Activated naive CD8-positive, alpha-beta T cell treated with anti-CD3 and anti-CD28 coated beads, Interleukin-2, amount 50 U/mL, for 24 hours (primary cell): ENCODE measurements around the gene TTC33.
"Not testable (repeated sequence)": the region's sequence is repeated elsewhere in the genome, so short reads cannot be mapped to it uniquely, and the experiment has no call there.

Experiments
- ATAC-seq: fragments of 150-1000 bp; cut with Tn5 transposase; one replicate; pipeline ENCODE4 v1.10.0; 2021
- DNase-seq: peaks from one replicate; pipeline ENCODE4 v3.0.0; 2021
- H3K27ac Mint-ChIP-seq: one replicate; pipeline ENCODE4 v1.8.0; 2021; ENCODE audit warnings: mild to moderate bottlenecking, mixed read lengths
- H3K27me3 Mint-ChIP-seq: one replicate; pipeline ENCODE4 v1.8.0; 2021; ENCODE audit warnings: mixed read lengths
- H3K36me3 Mint-ChIP-seq: one replicate; pipeline ENCODE4 v1.8.0; 2021; ENCODE audit warnings: low read depth, mixed read lengths
- H3K4me1 Mint-ChIP-seq: one replicate; pipeline ENCODE4 v1.8.0; 2021; ENCODE audit warnings: mixed read lengths
- H3K4me3 Mint-ChIP-seq: one replicate; pipeline ENCODE4 v1.8.0; 2021; ENCODE audit warnings: mild to moderate bottlenecking, moderate library complexity, mixed read lengths
- H3K9me3 Mint-ChIP-seq: one replicate; pipeline ENCODE4 v1.8.0; 2021; ENCODE audit warnings: mixed read lengths

Gene TTC33

DNA sequence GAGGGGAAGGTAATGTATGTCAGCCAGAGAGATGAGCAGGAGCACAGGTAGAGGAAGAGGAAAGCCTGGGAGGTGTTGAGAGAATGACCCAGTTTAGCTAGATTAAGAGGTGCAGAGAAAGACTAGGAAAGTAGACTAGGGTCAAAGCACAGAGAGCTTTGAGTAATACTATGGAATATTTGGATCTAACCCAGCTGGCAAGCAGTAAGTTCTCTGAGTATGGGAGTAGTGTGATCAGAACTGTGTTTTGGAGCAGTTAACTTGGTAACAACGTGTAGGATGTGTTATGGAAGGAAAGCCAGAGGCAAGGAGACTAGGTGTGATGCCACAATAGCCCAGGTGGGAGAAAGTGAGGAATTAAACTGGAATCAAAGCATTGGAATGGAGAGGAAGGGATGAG, 160.9 kb downstream of the TTC33 start:
- Mint-ChIP-seq H3K27ac (peak overlapping the region; percentile 15), H3K4me3 (no peak overlapping the region), H3K4me1 (peaks cover 24% of the 10 kb centered on the region), H3K9me3 (peaks cover 4% of the 10 kb centered on the region), H3K27me3 (peaks cover 5% of the 10 kb centered on the region), H3K36me3 (no peaks in the 10 kb centered on the region)
- DNase-seq (no peak), ATAC-seq (no peak)

DNA sequence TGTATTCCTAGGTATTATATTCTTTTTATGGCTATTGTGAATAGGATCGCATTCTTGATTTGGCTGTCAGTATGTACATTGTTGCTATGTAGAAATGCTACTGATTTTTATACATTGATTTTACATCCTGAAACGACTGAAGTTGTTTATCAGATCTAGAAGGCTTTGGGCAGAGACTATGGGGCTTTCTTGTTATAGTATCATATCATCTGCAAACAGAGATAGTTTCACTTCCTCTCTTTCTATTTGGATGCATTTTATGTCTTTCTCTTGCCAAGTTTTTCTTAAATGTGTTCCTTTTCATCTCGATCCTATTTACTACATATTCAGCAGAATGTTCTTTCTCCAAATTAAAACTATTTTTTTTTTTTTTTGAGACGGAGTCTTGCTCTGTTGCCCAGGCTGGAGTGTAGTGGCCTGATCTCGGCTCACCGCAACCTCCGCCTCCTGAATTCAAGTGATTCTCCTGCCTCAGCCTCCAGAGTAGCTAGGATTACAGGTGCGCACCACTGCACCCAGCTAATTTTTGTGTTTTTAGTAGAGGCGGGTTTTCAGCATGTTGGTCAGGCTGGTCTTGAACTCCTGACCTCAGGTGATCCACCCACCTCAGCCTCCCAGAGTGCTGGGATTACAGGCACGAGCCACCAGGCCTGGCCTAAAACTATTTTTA, 163.9 kb downstream of the TTC33 start:
- ATAC-seq, H3K4me3 Mint-ChIP-seq, H3K27ac Mint-ChIP-seq, H3K36me3 Mint-ChIP-seq, DNase-seq, H3K9me3 Mint-ChIP-seq, H3K27me3 Mint-ChIP-seq: not testable (repeated sequence)
- peaks cover 18% of the 10 kb centered on the region for H3K4me1 Mint-ChIP-seq

- Mint-ChIP-seq H3K27ac (no peak overlapping the region), H3K4me1 (peaks cover 30% of the 10 kb centered on the region), H3K36me3 (no peaks in the 10 kb centered on the region), H3K27me3 (no peaks in the 10 kb centered on the region), H3K4me3 (no peak overlapping the region), H3K9me3 (peaks cover 4% of the 10 kb centered on the region)
- no peak for ATAC-seq
- DNase-seq: no peak
These were observed 168.4 kb downstream of the TTC33 start for GRCh38 chr5:40587376-40587775.

- Mint-ChIP-seq H3K36me3 (no peaks in the 10 kb centered on the region), H3K27me3 (no peaks in the 10 kb centered on the region)
- ATAC-seq: no peak
These were observed 170.1 kb downstream of the TTC33 start for GRCh38 chr5:40585537-40586267.

DNA sequence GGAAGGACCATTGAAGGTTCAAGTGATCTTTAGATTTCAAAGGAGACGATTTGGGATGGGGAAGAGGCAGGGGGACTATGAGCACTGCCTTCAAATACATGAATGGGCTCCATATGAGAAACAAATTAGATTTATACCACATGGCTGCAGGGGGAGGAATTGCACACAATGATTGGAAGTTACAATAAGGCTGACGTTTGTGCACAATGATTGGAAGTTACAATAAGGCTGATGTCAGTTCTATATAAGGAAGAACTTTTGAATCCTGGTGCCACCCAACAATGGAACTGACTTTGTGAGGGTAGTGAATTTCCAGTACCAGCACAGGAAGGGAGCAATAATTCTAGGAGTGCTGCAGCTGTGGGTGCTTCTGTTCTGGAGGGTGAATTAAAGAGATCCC, 171.7 kb downstream of the TTC33 start:
- no peak overlapping the region for H3K4me3 Mint-ChIP-seq
- no peaks in the 10 kb centered on the region for H3K36me3 Mint-ChIP-seq
- no peak for DNase-seq
- H3K27me3 Mint-ChIP-seq: no peaks in the 10 kb centered on the region
- H3K27ac Mint-ChIP-seq: no peak overlapping the region
- no peak for ATAC-seq
- no peaks in the 10 kb centered on the region for H3K9me3 Mint-ChIP-seq
- H3K4me1 Mint-ChIP-seq: peaks cover 30% of the 10 kb centered on the region

More at GRCh38 chr5:40585537-40586267, 170.1 kb downstream of the TTC33 start:
- DNase-seq: no peak
- H3K9me3 Mint-ChIP-seq: no peaks in the 10 kb centered on the region
- no peak overlapping the region for H3K27ac Mint-ChIP-seq
- H3K4me3 Mint-ChIP-seq: no peak overlapping the region
- H3K4me1 Mint-ChIP-seq: peaks cover 19% of the 10 kb centered on the region

DNA sequence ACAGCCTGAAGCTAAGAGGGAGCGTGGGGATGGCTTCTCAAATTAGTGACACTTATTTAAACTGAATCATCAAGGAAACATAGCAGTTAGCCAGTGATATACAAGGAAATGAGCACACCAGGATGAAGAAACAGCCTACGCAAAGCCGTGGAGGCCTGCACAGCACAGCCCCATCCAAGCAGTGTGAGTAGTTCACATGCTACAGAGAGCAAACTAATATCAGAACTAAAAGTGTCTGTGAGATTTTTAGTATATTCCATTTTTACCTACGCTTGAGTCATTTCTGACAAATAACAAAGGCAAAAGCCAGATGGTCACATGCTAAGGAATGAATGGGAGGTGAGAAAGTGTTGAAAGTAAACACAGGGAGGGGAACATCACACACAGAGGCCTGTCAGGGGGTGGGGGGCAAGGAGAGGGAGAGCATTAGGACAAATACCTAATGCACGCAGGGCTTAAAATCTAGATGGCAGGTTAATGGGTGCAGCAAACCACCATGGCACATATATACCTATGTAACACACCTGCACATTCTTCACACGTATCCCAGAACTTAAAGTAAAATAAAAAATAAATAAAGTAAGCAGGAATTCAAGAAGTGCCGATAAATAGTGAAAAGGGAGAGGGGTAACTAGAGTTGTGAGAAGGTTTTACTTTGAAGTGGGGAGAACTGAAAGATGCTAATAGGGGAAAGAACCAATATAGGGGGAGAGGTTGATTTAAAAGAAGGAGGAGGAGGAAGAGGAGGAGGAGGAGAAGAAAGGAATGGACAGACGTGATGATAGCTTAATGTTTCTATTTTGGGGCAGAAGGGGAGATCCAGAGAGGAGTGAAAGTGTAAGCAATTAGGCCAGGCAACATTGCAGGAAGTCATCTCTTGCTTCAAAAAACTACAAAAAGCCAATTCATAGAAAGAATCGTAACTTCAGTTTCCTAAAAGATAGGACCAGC, 177.0 kb downstream of the TTC33 start:
- DNase-seq (peak; percentile 54), ATAC-seq (peak; percentile 99)
- Mint-ChIP-seq H3K36me3 (no peaks in the 10 kb centered on the region), H3K4me1 (peaks cover 40% of the 10 kb centered on the region), H3K27ac (peak overlapping the region; percentile 89), H3K4me3 (peak overlapping the region; percentile 74), H3K27me3 (no peaks in the 10 kb centered on the region), H3K9me3 (no peaks in the 10 kb centered on the region)

DNA sequence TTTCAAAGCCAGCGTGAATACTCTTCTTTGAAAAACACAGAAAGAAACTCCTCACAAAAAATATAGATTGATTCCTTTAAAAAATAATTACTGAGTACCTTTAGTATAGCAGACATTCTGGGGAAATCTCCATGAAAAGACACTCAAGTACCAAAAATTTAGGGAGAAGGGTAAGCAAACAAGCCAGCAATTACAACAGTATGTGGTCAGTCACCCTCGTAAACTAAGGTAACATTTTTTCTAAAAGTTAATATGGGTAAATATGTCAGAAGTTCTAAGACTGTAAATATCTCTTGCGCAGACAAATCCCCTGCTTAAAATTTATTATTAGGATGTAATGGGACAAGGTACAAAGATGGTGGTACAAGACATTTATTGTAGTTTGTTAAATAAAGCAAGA, 178.0 kb downstream of the TTC33 start:
- DNase-seq (no peak), ATAC-seq (no peak)
- no peaks in the 10 kb centered on the region for H3K9me3 Mint-ChIP-seq
- H3K4me1 Mint-ChIP-seq: peaks cover 40% of the 10 kb centered on the region
- peak overlapping the region; percentile 89 for H3K27ac Mint-ChIP-seq
- no peaks in the 10 kb centered on the region for H3K27me3 Mint-ChIP-seq
- H3K4me3 Mint-ChIP-seq: peak overlapping the region; percentile 74
- no peaks in the 10 kb centered on the region for H3K36me3 Mint-ChIP-seq

- H3K4me1 Mint-ChIP-seq: peaks cover 42% of the 10 kb centered on the region
- DNase-seq (no peak), ATAC-seq (no peak)
- no peak overlapping the region for H3K4me3 Mint-ChIP-seq
- H3K36me3 Mint-ChIP-seq: no peaks in the 10 kb centered on the region
- no peaks in the 10 kb centered on the region for H3K27me3 Mint-ChIP-seq
- H3K27ac Mint-ChIP-seq: no peak overlapping the region
- H3K9me3 Mint-ChIP-seq: no peaks in the 10 kb centered on the region
These were observed 179.8 kb downstream of the TTC33 start for GRCh38 chr5:40575921-40576320.

DNA sequence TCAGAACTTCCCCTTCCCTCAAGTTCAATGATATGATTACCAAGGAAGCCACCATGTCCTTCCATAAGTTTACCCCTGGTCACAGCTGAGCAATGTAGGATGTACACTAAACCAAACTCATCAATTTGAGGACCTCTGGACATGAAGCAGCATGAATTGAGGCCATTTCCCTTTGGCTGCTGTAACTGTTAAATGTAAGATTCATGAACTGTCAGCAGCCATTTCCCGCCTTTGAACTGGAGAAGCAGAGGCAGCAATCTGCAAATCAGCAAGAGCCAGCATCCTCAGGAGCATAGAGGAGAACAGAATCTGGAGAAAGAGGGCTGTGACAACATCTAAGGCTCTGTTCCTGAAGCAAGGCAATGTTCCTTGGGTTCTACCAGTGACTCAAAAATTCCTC, 180.3 kb downstream of the TTC33 start:
- no peak for DNase-seq
- no peak for ATAC-seq
- H3K27me3 Mint-ChIP-seq: no peaks in the 10 kb centered on the region
- H3K36me3 Mint-ChIP-seq: no peaks in the 10 kb centered on the region
- peaks cover 44% of the 10 kb centered on the region for H3K4me1 Mint-ChIP-seq
- H3K9me3 Mint-ChIP-seq: no peaks in the 10 kb centered on the region
- H3K4me3 Mint-ChIP-seq: no peak overlapping the region
- H3K27ac Mint-ChIP-seq: no peak overlapping the region

GRCh38 chr5:40572937-40573336, 182.8 kb downstream of the TTC33 start:
- H3K36me3 Mint-ChIP-seq: no peaks in the 10 kb centered on the region
- H3K4me3 Mint-ChIP-seq: no peak overlapping the region
- peaks cover 33% of the 10 kb centered on the region for H3K4me1 Mint-ChIP-seq
- H3K27me3 Mint-ChIP-seq: no peaks in the 10 kb centered on the region
- no peak for ATAC-seq
- DNase-seq: no peak
- H3K9me3 Mint-ChIP-seq: no peaks in the 10 kb centered on the region
- H3K27ac Mint-ChIP-seq: no peak overlapping the region

DNA sequence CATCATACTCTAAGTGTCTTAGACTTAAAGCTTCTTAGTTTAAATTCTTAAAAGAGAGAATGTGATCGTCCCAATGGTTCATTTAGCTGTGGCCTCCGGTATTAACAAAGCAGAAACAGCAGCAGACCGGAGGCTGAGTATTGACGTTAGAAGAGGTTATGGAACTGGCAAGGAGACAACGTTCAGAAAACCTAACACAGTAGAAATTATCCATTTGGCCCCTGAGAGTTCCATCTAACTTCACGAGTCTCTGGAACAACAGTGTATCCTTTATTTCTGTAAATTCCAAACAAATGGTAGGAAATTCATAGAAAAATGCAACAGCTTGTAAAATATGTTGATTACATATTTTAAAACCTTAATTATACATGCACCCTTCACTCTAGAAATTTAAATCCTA, 183.4 kb downstream of the TTC33 start:
- Mint-ChIP-seq H3K4me3 (no peak overlapping the region), H3K36me3 (no peaks in the 10 kb centered on the region), H3K27ac (no peak overlapping the region), H3K4me1 (peaks cover 28% of the 10 kb centered on the region), H3K27me3 (no peaks in the 10 kb centered on the region), H3K9me3 (no peaks in the 10 kb centered on the region)
- DNase-seq (no peak), ATAC-seq (no peak)

DNA sequence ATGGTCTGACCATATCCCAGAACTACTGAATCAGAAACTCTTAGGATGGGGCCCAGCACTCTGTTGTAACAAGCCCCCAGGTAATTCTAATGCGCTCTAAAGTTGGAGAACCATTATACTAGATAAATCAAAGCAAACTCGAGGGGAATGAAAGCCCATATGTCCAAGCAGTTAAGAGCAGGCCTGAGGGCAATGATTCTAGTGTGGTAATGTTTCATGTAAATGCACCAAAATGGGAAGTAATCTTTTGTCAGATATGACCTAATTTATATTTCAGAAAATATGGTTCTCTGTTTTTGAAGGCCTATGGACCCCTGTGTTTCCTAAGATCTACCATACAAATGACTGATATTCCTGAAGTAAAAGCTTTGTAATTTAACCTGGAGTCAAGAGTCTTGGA, 184.0 kb downstream of the TTC33 start:
- Mint-ChIP-seq H3K4me3 (no peak overlapping the region), H3K27ac (no peak overlapping the region), H3K36me3 (no peaks in the 10 kb centered on the region), H3K27me3 (no peaks in the 10 kb centered on the region), H3K9me3 (no peaks in the 10 kb centered on the region), H3K4me1 (peaks cover 26% of the 10 kb centered on the region)
- DNase-seq: no peak
- ATAC-seq: no peak

DNA sequence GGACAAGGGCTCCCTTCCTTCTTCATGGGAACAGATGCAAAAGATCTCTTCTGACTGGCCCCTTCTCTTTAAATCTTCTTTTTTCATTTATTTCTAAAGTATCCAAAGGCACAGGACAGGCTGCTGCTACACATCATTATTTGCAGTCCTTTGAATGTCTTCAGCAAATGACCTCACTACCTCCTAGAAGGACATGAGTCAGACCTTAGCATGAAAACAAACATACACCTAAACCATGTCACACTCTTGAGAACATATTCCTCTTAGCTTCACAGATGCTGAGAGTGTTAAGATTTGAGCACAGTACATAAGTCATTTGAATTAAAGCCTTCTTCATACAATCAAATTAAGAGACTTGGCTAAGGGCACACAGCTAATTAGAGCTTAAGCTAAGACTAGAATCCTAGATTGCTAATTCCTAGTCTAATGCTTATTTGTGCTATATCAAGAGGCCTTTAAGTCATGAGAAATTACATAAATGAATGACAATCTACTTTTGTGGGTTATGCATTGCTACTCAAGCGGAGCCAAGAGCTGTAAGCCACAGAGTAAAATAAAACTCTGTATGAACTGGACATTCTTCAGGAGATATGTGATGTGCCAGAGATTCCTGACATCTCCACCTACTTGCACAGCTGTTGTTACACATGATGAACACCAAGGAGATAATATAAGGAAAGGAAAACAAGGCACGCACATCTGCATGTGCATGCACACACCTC, 185.2 kb downstream of the TTC33 start:
- Mint-ChIP-seq H3K27ac (peak overlapping the region; percentile 19), H3K4me1 (peaks cover 21% of the 10 kb centered on the region), H3K36me3 (no peaks in the 10 kb centered on the region), H3K27me3 (no peaks in the 10 kb centered on the region), H3K9me3 (no peaks in the 10 kb centered on the region), H3K4me3 (no peak overlapping the region)
- ATAC-seq: peak; percentile 75
- no peak for DNase-seq

GRCh38 chr5:40569546-40570270, 186.1 kb downstream of the TTC33 start:
- Mint-ChIP-seq H3K4me3 (no peak overlapping the region), H3K4me1 (peaks cover 21% of the 10 kb centered on the region), H3K9me3 (no peaks in the 10 kb centered on the region), H3K27ac (peak overlapping the region; percentile 19), H3K27me3 (no peaks in the 10 kb centered on the region), H3K36me3 (no peaks in the 10 kb centered on the region)
- ATAC-seq: no peak
- no peak for DNase-seq
